ENCODE results near the gene SOBP. TPM values are rescaled to one million over a fixed set of nuclear protein-coding genes. Genes with fewer than 3 reads are reported as not detected.
"Not testable (repeated sequence)": the region's sequence is repeated elsewhere in the genome, so short reads cannot be mapped to it uniquely, and the experiment has no call there.

Gene SOBP
- total and polyA plus RNA-seq, 5 donors from 2014 or later = 0.07 to 0.13 TPM; not detected in 3

- no peak overlapping the region for H3K4me3 ChIP-seq (ENCODE audit: low read depth, low read length)
- Mint-ChIP-seq H3K4me3 (no peak overlapping the region), H3K4me1 (no peaks in the 10 kb centered on the region), H3K9me3 (peaks cover 0 to 2% (median 0%) of the 10 kb centered on the region in 7 donors), H3K27me3 (peaks cover 17% of the 10 kb centered on the region), H3K36me3 (no peaks in the 10 kb centered on the region), H3K27ac (no peak overlapping the region)
- no peaks in the 10 kb centered on the region for H3K36me3 ChIP-seq (ENCODE audit: control insufficient read depth, insufficient read depth, low read length)
- no peak overlapping the region for H3K27ac ChIP-seq (ENCODE audit: insufficient read depth, low read length, poor library complexity, severe bottlenecking)
- DNase-seq = peak in 1 of 3 donors; percentile 2
- ATAC-seq (ENCODE audit: low read depth in 2 of 2) = no peak
- no peaks in the 10 kb centered on the region for H3K9me3 ChIP-seq (ENCODE audit: control insufficient read depth in 2 of 2, low read length in 2 of 2)
- H3K4me1 ChIP-seq (ENCODE audit: control insufficient read depth, insufficient read depth, low read length, poor library complexity, severe bottlenecking) = no peaks in the 10 kb centered on the region
- peaks cover 7% of the 10 kb centered on the region for H3K27me3 ChIP-seq (ENCODE audit: control insufficient read depth, insufficient read depth, low read length)
Observed at GRCh38 chr6:107546691-107547450, 57.0 kb downstream of the SOBP start.

DNA sequence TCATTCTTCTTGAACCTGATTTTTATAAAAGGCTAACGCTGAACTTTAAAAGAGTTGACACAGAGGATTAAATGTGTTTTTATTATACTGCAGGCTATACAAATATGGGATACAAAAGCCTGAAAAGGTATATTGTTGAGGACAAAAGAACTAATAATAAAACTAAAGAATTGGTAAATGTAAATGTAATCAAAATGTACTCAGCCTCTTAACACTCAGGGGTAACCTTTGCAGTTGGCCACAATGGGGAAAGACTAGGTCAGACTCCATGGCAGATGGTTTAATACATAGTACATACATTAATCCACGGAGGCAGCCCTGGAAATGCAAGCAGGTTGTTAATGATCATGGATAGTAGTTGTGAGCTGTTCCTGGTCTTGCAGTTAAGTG lies 57.5 kb downstream of the SOBP start:
- H3K4me1 ChIP-seq (ENCODE audit: control insufficient read depth, insufficient read depth, low read length, poor library complexity, severe bottlenecking) = no peaks in the 10 kb centered on the region
- Mint-ChIP-seq H3K9me3 (peaks cover 0 to 2% (median 0%) of the 10 kb centered on the region in 7 donors), H3K4me3 (no peak overlapping the region), H3K4me1 (no peaks in the 10 kb centered on the region), H3K27me3 (peaks cover 22% of the 10 kb centered on the region), H3K36me3 (no peaks in the 10 kb centered on the region), H3K27ac (no peak overlapping the region)
- H3K4me3 ChIP-seq (ENCODE audit: low read depth, low read length) = no peak overlapping the region
- H3K27me3 ChIP-seq (ENCODE audit: control insufficient read depth, insufficient read depth, low read length) = peaks cover 3% of the 10 kb centered on the region
- no peaks in the 10 kb centered on the region for H3K36me3 ChIP-seq (ENCODE audit: control insufficient read depth, insufficient read depth, low read length)
- no peaks in the 10 kb centered on the region for H3K9me3 ChIP-seq (ENCODE audit: control insufficient read depth in 2 of 2, low read length in 2 of 2)
- DNase-seq (no peak), ATAC-seq (ENCODE audit: low read depth in 2 of 2) (no peak)
- H3K27ac ChIP-seq (ENCODE audit: insufficient read depth, low read length, poor library complexity, severe bottlenecking) = no peak overlapping the region

- no peaks in the 10 kb centered on the region for H3K36me3 Mint-ChIP-seq
- no peak overlapping the region for H3K4me3 ChIP-seq (ENCODE audit: low read depth, low read length)
- no peaks in the 10 kb centered on the region for H3K9me3 Mint-ChIP-seq
- H3K27me3 ChIP-seq (ENCODE audit: control insufficient read depth, insufficient read depth, low read length) = peaks cover 5% of the 10 kb centered on the region
- H3K27ac Mint-ChIP-seq = no peak overlapping the region
- H3K27me3 Mint-ChIP-seq = peaks cover 26% of the 10 kb centered on the region
- H3K36me3 ChIP-seq (ENCODE audit: control insufficient read depth, insufficient read depth, low read length) = no peaks in the 10 kb centered on the region
- H3K4me1 Mint-ChIP-seq = no peaks in the 10 kb centered on the region
- no peak for ATAC-seq (ENCODE audit: low read depth in 2 of 2)
- H3K9me3 ChIP-seq (ENCODE audit: control insufficient read depth in 2 of 2, low read length in 2 of 2) = no peaks in the 10 kb centered on the region
- H3K4me3 Mint-ChIP-seq = no peak overlapping the region
- H3K27ac ChIP-seq (ENCODE audit: insufficient read depth, low read length, poor library complexity, severe bottlenecking) = no peak overlapping the region
- H3K4me1 ChIP-seq (ENCODE audit: control insufficient read depth, insufficient read depth, low read length, poor library complexity, severe bottlenecking) = no peaks in the 10 kb centered on the region
- no peak for DNase-seq
Observed at GRCh38 chr6:107550241-107550840, 60.4 kb downstream of the SOBP start.

DNA sequence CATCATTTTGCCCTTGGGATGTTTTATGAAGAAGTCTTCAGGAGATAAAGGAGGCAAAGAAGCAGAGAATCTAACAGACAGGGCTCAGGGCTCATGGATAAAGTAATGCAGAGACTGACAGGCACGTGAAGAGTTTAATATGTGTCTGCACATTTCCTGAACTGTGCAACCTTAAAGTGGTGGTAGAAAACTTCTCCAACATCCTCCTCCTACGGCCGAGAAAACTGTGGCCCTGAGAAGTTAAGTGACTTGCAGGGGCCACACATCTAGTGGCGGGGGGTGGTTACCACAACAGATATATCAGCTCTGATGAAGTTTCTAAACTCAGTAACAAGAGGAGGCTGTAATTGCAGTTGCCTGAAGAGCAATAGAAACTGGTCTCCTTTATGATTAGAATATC lies 61.0 kb downstream of the SOBP start:
- peaks cover 5% of the 10 kb centered on the region for H3K27me3 ChIP-seq (ENCODE audit: control insufficient read depth, insufficient read depth, low read length)
- H3K9me3 ChIP-seq (ENCODE audit: control insufficient read depth in 2 of 2, low read length in 2 of 2) = no peaks in the 10 kb centered on the region
- no peaks in the 10 kb centered on the region for H3K36me3 ChIP-seq (ENCODE audit: control insufficient read depth, insufficient read depth, low read length)
- H3K4me1 ChIP-seq (ENCODE audit: control insufficient read depth, insufficient read depth, low read length, poor library complexity, severe bottlenecking) = no peaks in the 10 kb centered on the region
- peaks cover 23% of the 10 kb centered on the region for H3K27me3 Mint-ChIP-seq
- no peak overlapping the region for H3K27ac ChIP-seq (ENCODE audit: insufficient read depth, low read length, poor library complexity, severe bottlenecking)
- no peak overlapping the region for H3K27ac Mint-ChIP-seq
- H3K4me3 ChIP-seq (ENCODE audit: low read depth, low read length) = no peak overlapping the region
- no peaks in the 10 kb centered on the region for H3K4me1 Mint-ChIP-seq
- DNase-seq (no peak), ATAC-seq (ENCODE audit: low read depth in 2 of 2) (no peak)
- H3K4me3 Mint-ChIP-seq = no peak overlapping the region
- no peaks in the 10 kb centered on the region for H3K36me3 Mint-ChIP-seq
- no peaks in the 10 kb centered on the region for H3K9me3 Mint-ChIP-seq

GRCh38 chr6:107553121-107553520 lies 63.2 kb downstream of the SOBP start:
- not testable (repeated sequence) for H3K27ac ChIP-seq (ENCODE audit: insufficient read depth, low read length, poor library complexity, severe bottlenecking); H3K4me1 ChIP-seq (ENCODE audit: control insufficient read depth, insufficient read depth, low read length, poor library complexity, severe bottlenecking); ATAC-seq (ENCODE audit: low read depth in 2 of 2); H3K4me1 Mint-ChIP-seq; H3K36me3 Mint-ChIP-seq; H3K36me3 ChIP-seq (ENCODE audit: control insufficient read depth, insufficient read depth, low read length); H3K9me3 ChIP-seq (ENCODE audit: control insufficient read depth in 2 of 2, low read length in 2 of 2); DNase-seq; H3K27ac Mint-ChIP-seq; H3K27me3 ChIP-seq (ENCODE audit: control insufficient read depth, insufficient read depth, low read length); H3K9me3 Mint-ChIP-seq; H3K4me3 ChIP-seq (ENCODE audit: low read depth, low read length); H3K4me3 Mint-ChIP-seq
- H3K27me3 Mint-ChIP-seq = peaks cover 24% of the 10 kb centered on the region

DNA sequence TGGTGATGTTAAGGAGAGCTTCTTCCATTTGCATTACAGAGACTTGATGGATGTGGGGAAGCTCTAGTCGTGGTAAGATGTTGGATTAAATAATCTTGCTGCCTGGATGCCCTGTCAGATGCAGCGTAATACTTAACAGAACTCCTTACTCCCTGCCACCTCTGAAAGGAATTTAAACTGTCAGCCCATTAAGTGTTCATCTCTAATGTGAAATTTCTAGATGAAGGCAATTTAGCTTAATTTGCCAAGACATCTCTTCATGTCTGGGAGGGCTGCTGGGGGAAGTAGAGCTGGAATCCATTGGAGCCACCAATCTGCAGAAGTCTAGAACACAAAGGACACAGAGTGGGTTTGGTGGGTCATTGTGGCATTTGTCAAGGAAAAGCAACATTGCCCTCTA lies 64.4 kb downstream of the SOBP start:
- Histone ChIP-seq H3K27me3 (ENCODE audit: control insufficient read depth, insufficient read depth, low read length) (peaks cover 5% of the 10 kb centered on the region), H3K4me3 (ENCODE audit: low read depth, low read length) (no peak overlapping the region), H3K36me3 (ENCODE audit: control insufficient read depth, insufficient read depth, low read length) (no peaks in the 10 kb centered on the region), H3K4me1 (ENCODE audit: control insufficient read depth, insufficient read depth, low read length, poor library complexity, severe bottlenecking) (no peaks in the 10 kb centered on the region), H3K27ac (ENCODE audit: insufficient read depth, low read length, poor library complexity, severe bottlenecking) (no peak overlapping the region), H3K9me3 (ENCODE audit: control insufficient read depth in 2 of 2, low read length in 2 of 2) (no peaks in the 10 kb centered on the region)
- DNase-seq (no peak), ATAC-seq (ENCODE audit: low read depth in 2 of 2) (no peak)
- Mint-ChIP-seq H3K27ac (no peak overlapping the region), H3K4me1 (no peaks in the 10 kb centered on the region), H3K36me3 (no peaks in the 10 kb centered on the region), H3K9me3 (no peaks in the 10 kb centered on the region), H3K27me3 (peaks cover 31% of the 10 kb centered on the region), H3K4me3 (no peak overlapping the region)

DNA sequence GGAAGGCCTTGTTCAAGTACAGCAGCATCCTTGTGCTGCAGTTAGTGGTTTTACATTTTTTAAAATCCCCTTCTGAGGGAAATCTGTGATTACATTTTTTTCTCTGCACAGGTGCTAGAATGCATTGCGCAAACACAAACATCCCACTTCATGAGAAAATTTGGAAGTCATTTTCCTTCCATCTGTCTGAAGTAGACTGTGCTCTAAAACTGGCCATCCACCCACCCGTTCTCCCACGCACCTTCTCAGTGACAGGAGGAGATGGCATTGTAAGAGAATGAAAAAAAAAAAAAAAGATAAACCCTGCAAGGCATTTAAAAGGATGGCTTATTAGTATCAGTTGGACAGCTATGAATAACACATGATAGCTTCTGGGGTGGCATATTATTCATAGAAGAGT lies 65.0 kb downstream of the SOBP start:
- Mint-ChIP-seq H3K4me3 (no peak overlapping the region), H3K27me3 (peaks cover 35% of the 10 kb centered on the region), H3K4me1 (no peaks in the 10 kb centered on the region), H3K9me3 (no peaks in the 10 kb centered on the region), H3K27ac (no peak overlapping the region), H3K36me3 (no peaks in the 10 kb centered on the region)
- ATAC-seq (ENCODE audit: low read depth in 2 of 2) (no peak), DNase-seq (no peak)
- Histone ChIP-seq H3K27ac (ENCODE audit: insufficient read depth, low read length, poor library complexity, severe bottlenecking) (no peak overlapping the region), H3K36me3 (ENCODE audit: control insufficient read depth, insufficient read depth, low read length) (no peaks in the 10 kb centered on the region), H3K4me3 (ENCODE audit: low read depth, low read length) (no peak overlapping the region), H3K4me1 (ENCODE audit: control insufficient read depth, insufficient read depth, low read length, poor library complexity, severe bottlenecking) (no peaks in the 10 kb centered on the region), H3K9me3 (ENCODE audit: control insufficient read depth in 2 of 2, low read length in 2 of 2) (no peaks in the 10 kb centered on the region), H3K27me3 (ENCODE audit: control insufficient read depth, insufficient read depth, low read length) (peaks cover 5% of the 10 kb centered on the region)

- Mint-ChIP-seq H3K4me1 (no peaks in the 10 kb centered on the region), H3K27ac (no peak overlapping the region), H3K36me3 (no peaks in the 10 kb centered on the region), H3K4me3 (no peak overlapping the region), H3K27me3 (peaks cover 36% of the 10 kb centered on the region), H3K9me3 (no peaks in the 10 kb centered on the region)
- Histone ChIP-seq H3K9me3 (ENCODE audit: control insufficient read depth in 2 of 2, low read length in 2 of 2) (no peaks in the 10 kb centered on the region), H3K4me3 (ENCODE audit: low read depth, low read length) (no peak overlapping the region), H3K36me3 (ENCODE audit: control insufficient read depth, insufficient read depth, low read length) (no peaks in the 10 kb centered on the region), H3K27me3 (ENCODE audit: control insufficient read depth, insufficient read depth, low read length) (peaks cover 5% of the 10 kb centered on the region), H3K27ac (ENCODE audit: insufficient read depth, low read length, poor library complexity, severe bottlenecking) (no peak overlapping the region), H3K4me1 (ENCODE audit: control insufficient read depth, insufficient read depth, low read length, poor library complexity, severe bottlenecking) (no peaks in the 10 kb centered on the region)
- DNase-seq (no peak), ATAC-seq (ENCODE audit: low read depth in 2 of 2) (no peak)
Observed at GRCh38 chr6:107555449-107555848, 65.5 kb downstream of the SOBP start.

All from CD4-positive, CD25-positive, alpha-beta regulatory T cell (primary cell).